ENCODE data around the gene ADGRL1.
"Not testable (repeated sequence)": the region's sequence is repeated elsewhere in the genome, so short reads cannot be mapped to it uniquely, and the experiment has no call there.

ADGRL1 gene

GRCh38 chr19:14164082-14164481, 41.9 kb downstream of the ADGRL1 start:
- no peak for DNase-seq (ENCODE audit: low read depth in 1 of 2, low spot score in 1 of 2)

GRCh38 chr19:14162871-14163297, 43.1 kb downstream of the ADGRL1 start:
- DNase-seq (ENCODE audit: low read depth in 1 of 2, low spot score in 1 of 2): no peak

GRCh38 chr19:14161305-14161704, 44.7 kb downstream of the ADGRL1 start:
- no peak for DNase-seq (ENCODE audit: low read depth in 1 of 2, low spot score in 1 of 2)

DNA sequence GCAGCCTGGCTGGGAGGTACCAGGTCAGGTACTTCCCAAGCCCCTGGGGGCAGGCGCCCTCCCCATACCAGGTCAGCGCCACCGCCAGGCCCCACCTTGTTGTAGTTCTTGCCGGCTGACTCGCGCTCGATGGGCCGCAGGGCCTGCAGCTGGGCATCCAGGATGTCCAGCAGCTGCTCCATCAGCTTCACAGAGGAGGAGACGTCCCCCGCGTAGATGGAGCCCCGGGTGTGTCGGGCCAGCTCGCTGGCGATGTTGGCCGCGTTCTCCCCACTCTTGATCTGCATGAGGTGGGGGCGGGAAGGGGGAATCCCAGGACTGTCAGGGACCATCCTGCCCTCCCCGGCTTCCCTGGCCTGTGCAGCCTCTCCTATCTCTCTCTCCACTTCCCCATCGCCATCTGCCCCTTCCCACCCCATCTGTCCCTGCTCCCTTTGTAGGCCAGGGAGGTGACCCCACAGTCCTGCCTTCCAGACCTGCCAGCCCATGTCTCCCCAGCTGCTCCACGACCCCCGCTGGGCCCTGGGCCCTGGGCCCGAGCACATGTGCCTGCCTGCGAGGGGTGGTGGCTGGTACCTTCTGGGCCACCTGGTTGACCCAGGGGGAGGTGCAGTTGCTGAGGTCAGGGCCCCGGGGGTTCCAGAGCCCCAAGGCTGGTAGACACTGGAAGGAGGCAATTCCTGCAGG, 45.8 kb downstream of the ADGRL1 start:
- no peak for DNase-seq (ENCODE audit: low read depth in 1 of 2, low spot score in 1 of 2)

DNA sequence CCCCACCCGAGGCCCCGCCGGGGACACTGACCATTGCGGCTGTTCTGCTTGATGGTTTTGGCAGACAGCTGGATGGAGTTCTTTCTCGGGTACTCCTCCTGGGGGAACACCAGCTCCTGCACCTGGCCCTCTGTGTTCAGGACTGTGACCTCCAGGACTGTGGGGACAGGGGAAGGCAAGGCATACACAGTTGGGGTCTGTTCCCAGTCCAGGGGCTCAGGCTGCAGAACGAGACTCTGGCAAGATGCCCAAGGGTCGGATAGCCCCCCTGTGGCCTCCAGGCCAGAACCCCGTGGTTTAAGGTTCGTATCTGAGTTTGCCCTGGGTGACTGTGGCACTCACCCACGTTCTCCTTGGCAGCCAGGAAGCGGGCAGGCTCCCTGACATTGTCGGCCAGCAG, 46.9 kb downstream of the ADGRL1 start:
- no peak for DNase-seq (ENCODE audit: low read depth in 1 of 2, low spot score in 1 of 2)

- no peak for DNase-seq (ENCODE audit: low read depth in 1 of 2, low spot score in 1 of 2)
Measured at GRCh38 chr19:14158276-14159023, 47.5 kb downstream of the ADGRL1 start.

- no peak for DNase-seq (ENCODE audit: low read depth in 1 of 2, low spot score in 1 of 2)
Measured at GRCh38 chr19:14156971-14157717, 48.8 kb downstream of the ADGRL1 start.

DNA sequence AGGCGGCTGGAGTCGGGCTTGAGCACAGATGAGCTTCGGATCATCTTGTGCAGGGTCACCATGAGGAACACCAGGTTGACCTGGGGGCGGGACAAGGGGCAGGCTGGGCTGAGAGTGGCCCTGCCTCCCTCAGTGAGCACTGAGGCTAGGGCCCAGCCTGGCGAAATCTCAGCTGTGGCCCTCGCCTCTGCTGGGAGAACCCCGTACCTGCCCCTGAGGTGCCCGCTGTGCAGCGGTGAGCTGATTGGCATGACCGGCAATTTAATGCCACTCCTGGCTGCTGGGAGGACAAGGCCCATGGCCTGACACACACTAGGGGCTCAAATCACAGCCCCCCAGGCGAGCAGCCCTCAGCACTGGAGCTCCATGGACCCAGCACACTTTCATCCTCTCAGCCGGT, 49.8 kb downstream of the ADGRL1 start:
- DNase-seq (ENCODE audit: low read depth in 1 of 2, low spot score in 1 of 2): no peak

- no peak for DNase-seq (ENCODE audit: low read depth in 1 of 2, low spot score in 1 of 2)
Measured at GRCh38 chr19:14155371-14155770, 50.6 kb downstream of the ADGRL1 start.

DNA sequence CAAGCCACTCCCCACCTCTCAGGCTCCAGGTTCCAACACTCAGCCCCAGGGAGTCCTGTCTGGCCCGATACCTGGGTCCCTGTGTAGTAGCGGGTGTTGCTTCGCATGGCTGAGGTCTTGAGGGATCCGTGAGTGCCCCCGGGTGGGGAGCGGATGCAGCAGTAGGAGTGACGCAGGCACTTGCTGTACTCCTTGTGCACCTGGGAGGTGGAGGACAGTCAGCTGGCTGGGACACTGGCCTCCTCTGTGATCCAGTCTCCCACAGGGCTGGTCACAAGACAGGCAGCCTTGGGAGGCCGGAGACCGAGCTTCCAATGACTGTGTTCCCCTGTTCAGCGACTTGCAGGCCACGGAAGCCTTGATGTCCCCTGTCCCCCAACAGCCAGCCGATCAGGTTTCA, 53.3 kb downstream of the ADGRL1 start:
- DNase-seq (ENCODE audit: low read depth in 1 of 2, low spot score in 1 of 2): no peak

DNA sequence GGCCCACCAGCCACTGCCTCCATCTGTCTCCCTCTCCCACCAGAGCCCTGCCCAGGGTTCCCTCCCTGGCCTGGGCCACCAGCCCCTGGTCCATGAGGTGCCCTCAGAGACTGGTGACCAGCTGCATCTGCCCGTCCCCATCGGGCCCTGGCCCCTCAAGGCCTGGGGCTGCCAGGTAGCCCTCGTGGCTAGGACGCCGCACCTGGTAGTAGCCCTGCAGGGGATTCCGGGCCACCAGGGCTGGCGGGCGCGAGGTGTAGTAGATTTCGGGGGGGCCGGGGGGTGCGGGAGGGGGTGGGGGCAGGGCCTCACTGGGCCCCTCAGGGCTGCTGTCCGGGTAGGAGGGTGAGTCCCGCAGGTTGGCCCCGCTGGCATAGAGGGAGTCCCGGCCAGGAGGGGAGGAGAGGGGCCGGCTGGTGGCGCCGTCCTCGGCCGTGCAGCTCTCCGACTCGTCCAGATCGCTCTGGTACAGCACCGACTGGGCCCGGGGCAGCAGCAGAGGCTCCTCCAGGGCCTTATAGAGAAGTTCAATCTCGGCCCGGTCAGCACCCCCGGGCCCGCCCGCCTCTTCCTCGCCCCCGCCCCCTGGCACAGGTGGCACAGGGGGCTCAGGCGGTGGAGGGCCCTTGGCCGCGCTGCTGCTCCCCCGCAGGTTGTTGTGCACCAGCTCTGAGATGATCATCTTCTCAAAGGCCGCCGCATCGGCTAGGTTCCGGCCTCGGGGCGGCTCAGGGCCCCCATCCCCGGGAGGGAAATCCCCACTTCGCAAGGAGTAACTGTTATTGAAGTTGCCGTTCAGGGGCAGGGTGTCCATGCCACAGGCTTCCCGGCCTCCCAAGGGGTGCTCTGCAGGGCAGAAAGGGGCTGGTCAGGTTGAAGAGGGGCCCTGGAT, 55.0 kb downstream of the ADGRL1 start:
- no peak for DNase-seq (ENCODE audit: low read depth in 1 of 2, low spot score in 1 of 2)

DNA sequence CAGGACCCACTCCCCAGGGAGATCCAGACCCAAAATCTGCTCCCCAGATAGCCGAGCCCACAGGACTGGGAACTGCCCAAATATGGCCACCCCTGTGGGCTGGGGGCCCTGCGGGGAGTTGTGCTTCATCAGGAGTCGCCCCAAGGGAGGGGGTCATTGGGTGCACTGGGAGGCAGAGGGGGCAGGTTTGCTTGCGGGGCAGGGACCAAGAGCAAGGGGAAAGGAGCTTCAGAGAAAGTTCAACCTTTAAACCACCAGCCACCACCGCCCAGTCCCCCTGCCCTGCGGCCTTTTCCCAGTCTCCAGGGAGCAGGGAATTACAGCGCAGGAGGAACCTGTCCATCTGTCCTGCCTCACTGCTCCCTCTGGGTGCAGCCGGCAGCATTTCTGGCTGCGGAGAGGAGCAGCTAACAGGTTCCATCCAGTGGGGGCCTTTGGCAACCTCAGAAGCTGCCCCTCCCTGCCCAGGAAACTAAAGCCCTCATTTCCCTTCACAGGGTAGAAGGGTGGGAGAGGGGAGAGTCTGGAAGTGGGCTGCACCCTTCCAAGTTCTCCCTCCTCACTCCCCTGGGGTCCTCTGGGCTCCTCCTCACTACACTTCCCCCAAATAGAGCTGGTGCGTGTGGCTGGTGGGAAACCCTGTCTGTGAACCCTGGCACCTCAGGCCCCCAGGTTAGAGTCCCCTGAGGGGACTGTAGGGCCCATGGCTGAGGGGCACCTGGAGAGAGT, 55.8 kb downstream of the ADGRL1 start:
- no peak for DNase-seq (ENCODE audit: low read depth in 1 of 2, low spot score in 1 of 2)

- DNase-seq (ENCODE audit: low read depth in 1 of 2, low spot score in 1 of 2): peak in 1 of 2 donors; percentile 13
Measured at GRCh38 chr19:14149509-14149994, 56.4 kb downstream of the ADGRL1 start.

GRCh38 chr19:14148751-14149410, 57.1 kb downstream of the ADGRL1 start:
- DNase-seq (ENCODE audit: low read depth in 1 of 2, low spot score in 1 of 2): no peak

GRCh38 chr19:14147797-14148605, 58.0 kb downstream of the ADGRL1 start:
- no peak for DNase-seq (ENCODE audit: low read depth in 1 of 2, low spot score in 1 of 2)

DNA sequence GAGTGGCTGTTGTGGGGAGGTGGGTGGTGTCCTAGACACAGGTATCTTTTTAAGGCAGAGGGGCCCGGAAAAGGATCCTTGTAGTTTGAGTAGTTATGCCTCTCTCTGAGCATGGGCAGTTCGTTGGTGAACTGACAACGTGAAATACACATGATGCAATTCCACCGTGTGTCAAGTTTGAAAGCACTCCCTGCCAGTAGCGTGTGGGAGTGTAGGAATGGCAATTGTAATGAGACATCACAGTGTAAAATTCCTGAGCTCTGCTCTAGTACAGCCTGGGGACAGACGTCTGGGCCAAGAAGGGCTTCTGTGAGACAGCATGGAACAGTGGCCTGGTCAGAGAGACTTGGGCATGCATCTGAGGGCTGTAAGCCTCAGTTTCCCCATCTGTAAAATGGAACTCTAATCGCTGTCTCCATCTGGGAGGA, 59.2 kb downstream of the ADGRL1 start:
- no peak for DNase-seq (ENCODE audit: low read depth in 1 of 2, low spot score in 1 of 2)

DNA sequence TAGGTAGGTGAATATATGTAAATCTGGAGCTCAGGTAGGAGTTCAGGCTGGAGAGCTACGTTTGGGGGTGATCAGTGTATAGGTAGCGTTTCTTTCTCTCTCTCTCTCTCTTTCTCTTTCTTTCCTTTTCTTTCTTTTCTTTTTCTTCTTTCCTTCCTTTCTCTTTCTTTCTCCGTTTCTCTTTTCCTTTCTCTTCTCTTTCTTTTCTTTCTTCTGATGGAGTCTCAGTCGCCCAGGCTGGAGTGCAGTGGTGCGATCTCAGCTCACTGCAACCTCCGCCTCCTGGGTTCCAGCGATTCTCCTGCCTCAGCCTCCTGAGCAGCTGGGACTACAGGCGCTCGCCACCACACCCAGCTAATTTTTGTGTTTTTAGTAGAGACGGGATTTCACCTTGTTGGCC, 59.8 kb downstream of the ADGRL1 start:
- DNase-seq (ENCODE audit: low read depth in 1 of 2, low spot score in 1 of 2): not testable (repeated sequence)

GRCh38 chr19:14145381-14145780, 60.6 kb downstream of the ADGRL1 start:
- no peak for DNase-seq (ENCODE audit: low read depth in 1 of 2, low spot score in 1 of 2)
